Measurements from ENCODE around the gene MTRFR.
A peak's percentile ranks its signal among the peaks of the same experiment; 100 is the strongest.
"Not testable (repeated sequence)": the region's sequence is repeated elsewhere in the genome, so short reads cannot be mapped to it uniquely, and the experiment has no call there.

MTRFR gene

GRCh38 chr12:123232807-123233504 lies at the start of gene MTRFR, which contains the start of gene MPHOSPH9:
MTRFR (plus strand) TSS chr12:123233436; CDS start chr12:123253675, 20,239 bp downstream.
MPHOSPH9 (minus strand) TSS chr12:123233141; CDS start chr12:123230364, 2,777 bp downstream.
- peak; percentile 96 for DNase-seq

- no peak for DNase-seq
Observed at GRCh38 chr12:123187637-123188036, 45.6 kb upstream of the MTRFR start.

- no peak for DNase-seq
Observed at GRCh38 chr12:123199936-123200335, 33.3 kb upstream of the MTRFR start.

- DNase-seq: no peak
Observed at GRCh38 chr12:123200414-123200813, 32.8 kb upstream of the MTRFR start.

- DNase-seq: not testable (repeated sequence)
Observed at GRCh38 chr12:123206794-123207193, 26.4 kb upstream of the MTRFR start.

GRCh38 chr12:123207815-123208214 lies 25.4 kb upstream of the MTRFR start:
- not testable (repeated sequence) for DNase-seq

- DNase-seq: peak; percentile 46
Observed at GRCh38 chr12:123223241-123223668, 10.0 kb upstream of the MTRFR start.

- no peak for DNase-seq
Observed at GRCh38 chr12:123225443-123225842, 7.8 kb upstream of the MTRFR start.

- DNase-seq: no peak
Observed at GRCh38 chr12:123227581-123228258, 5.5 kb upstream of the MTRFR start.

GRCh38 chr12:123229051-123229450 lies 4.2 kb upstream of the MTRFR start:
- DNase-seq: no peak

- DNase-seq: no peak
Observed at GRCh38 chr12:123231931-123232330, 1.3 kb upstream of the MTRFR start.

GRCh38 chr12:123232472-123232806 lies 797 bp upstream of the MTRFR start:
- DNase-seq: no peak

- DNase-seq: no peak
Observed at GRCh38 chr12:123233505-123234308, 471 bp downstream of the MTRFR start.

- peak; percentile 78 for DNase-seq
Observed at GRCh38 chr12:123237646-123238329, 4.6 kb downstream of the MTRFR start.

GRCh38 chr12:123238330-123238682 lies 5.1 kb downstream of the MTRFR start:
- no peak for DNase-seq

- no peak for DNase-seq
Observed at GRCh38 chr12:123238961-123239360, 5.7 kb downstream of the MTRFR start.

GRCh38 chr12:123242116-123242904 lies 9.1 kb downstream of the MTRFR start:
- DNase-seq: no peak

- no peak for DNase-seq
Observed at GRCh38 chr12:123243671-123244262, 10.5 kb downstream of the MTRFR start.

- DNase-seq: no peak
Observed at GRCh38 chr12:123245678-123246077, 12.4 kb downstream of the MTRFR start.

- DNase-seq: not testable (repeated sequence)
Observed at GRCh38 chr12:123248129-123248528, 14.9 kb downstream of the MTRFR start.

GRCh38 chr12:123248996-123249741 lies 15.9 kb downstream of the MTRFR start:
- not testable (repeated sequence) for DNase-seq

Measured in activated CD8-positive, alpha-beta memory T cell treated with anti-CD3 and anti-CD28 coated beads, Interleukin-2, amount 50 U/mL, for 4 hours (primary cell).